HFF-Myc (cell line): ENCODE measurements around the gene SLAMF1.
"Not testable (repeated sequence)": the region's sequence is repeated elsewhere in the genome, so short reads cannot be mapped to it uniquely, and the experiment has no call there.

ENCODE experiments used
- DNase-seq: peaks from one replicate; pipeline ENCODE4 v3.0.0-alpha.2; 2011; ENCODE audit warnings: low read depth; ENCODE audit errors: extremely low read depth
- H3K4me3 ChIP-seq: replicated peaks from 2 replicates; pipeline ENCODE4 v1.5.1; 2011; ENCODE audit warnings: low read depth, mild to moderate bottlenecking, control low read depth, low read length
- CTCF ChIP-seq: IDR thresholded peaks from 2 replicates; pipeline ENCODE4 v1.5.1; 2012; ENCODE audit warnings: mild to moderate bottlenecking, low read depth, low read length, control low read depth; ENCODE audit errors: missing control alignments

The SLAMF1 gene

GRCh38 chr1:160657250-160657781, 10.5 kb upstream of the SLAMF1 start:
- DNase-seq: no peak
- H3K4me3 ChIP-seq: no peak overlapping the region
- no peak for TF ChIP-seq CTCF

GRCh38 chr1:160656737-160657136, 9.9 kb upstream of the SLAMF1 start:
- no peak for TF ChIP-seq CTCF
- DNase-seq: no peak
- no peak overlapping the region for H3K4me3 ChIP-seq

GRCh38 chr1:160653620-160654016, 6.8 kb upstream of the SLAMF1 start:
- no peak overlapping the region for H3K4me3 ChIP-seq

GRCh38 chr1:160652924-160653619, 6.2 kb upstream of the SLAMF1 start:
- no peak overlapping the region for H3K4me3 ChIP-seq
- TF ChIP-seq CTCF: no peak
- no peak for DNase-seq

More at GRCh38 chr1:160653620-160654016, 6.8 kb upstream of the SLAMF1 start:
- DNase-seq: no peak
- TF ChIP-seq CTCF: no peak

GRCh38 chr1:160652065-160652641, 5.3 kb upstream of the SLAMF1 start:
- not testable (repeated sequence) for DNase-seq, H3K4me3 ChIP-seq

GRCh38 chr1:160651433-160652064, 4.7 kb upstream of the SLAMF1 start:
- DNase-seq: no peak
- no peak for TF ChIP-seq CTCF
- H3K4me3 ChIP-seq: no peak overlapping the region

- H3K4me3 ChIP-seq: no peak overlapping the region
- no peak for TF ChIP-seq CTCF
- DNase-seq: no peak
These were observed 481 bp upstream of the SLAMF1 start for GRCh38 chr1:160647329-160647720.
